ENCODE results near the gene NMNAT3.

The NMNAT3 gene

GRCh38 chr3:139540651-139541531 is 136.9 kb downstream of the NMNAT3 start:
- peak; percentile 7 to 52 (median 14) for DNase-seq

DNA sequence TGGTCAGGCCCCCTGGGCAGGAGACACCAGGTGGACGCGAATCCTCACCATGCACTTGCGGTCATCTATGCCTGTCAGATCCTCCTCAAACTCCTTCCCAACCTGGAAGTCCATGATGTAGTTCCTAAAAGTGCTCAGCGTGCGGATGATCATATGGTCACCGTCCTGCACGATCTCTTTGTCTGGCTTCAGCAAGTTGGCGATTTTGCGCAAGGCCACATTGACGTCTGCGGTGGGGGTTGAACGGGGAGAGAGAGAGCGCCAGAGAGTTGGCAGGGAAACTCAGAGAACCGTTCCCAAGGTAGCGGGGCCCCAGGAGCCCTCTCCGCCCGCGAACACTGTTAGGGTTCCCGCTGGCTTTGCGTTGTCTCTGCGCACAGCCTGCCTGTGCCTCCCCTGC is 139.0 kb downstream of the NMNAT3 start:
- peak; percentile 53 to 74 (median 56) for DNase-seq

GRCh38 chr3:139537795-139538621 is 139.8 kb downstream of the NMNAT3 start:
- no peak for DNase-seq

DNA sequence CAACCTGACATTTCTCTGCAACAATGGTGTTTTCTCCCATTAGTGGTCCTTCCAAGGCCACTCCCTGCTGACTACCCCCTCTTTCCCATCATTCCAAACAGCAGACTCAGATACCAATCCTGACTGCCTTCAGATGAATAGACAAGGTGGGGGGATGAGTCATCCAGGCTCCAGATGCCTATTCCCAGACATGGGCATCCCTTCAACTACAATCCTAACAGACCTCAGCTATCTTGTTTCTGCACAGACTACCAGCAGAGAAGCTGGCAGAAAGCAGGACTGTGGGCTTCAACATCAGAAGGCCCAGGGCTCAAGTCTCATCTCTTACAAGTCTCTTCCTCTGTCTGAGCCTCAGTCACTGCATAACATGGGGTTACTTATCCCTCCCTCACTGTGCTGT is 140.4 kb downstream of the NMNAT3 start:
- DNase-seq: no peak

- no peak for DNase-seq
Observed at GRCh38 chr3:139534992-139535879, 142.5 kb downstream of the NMNAT3 start.

DNA sequence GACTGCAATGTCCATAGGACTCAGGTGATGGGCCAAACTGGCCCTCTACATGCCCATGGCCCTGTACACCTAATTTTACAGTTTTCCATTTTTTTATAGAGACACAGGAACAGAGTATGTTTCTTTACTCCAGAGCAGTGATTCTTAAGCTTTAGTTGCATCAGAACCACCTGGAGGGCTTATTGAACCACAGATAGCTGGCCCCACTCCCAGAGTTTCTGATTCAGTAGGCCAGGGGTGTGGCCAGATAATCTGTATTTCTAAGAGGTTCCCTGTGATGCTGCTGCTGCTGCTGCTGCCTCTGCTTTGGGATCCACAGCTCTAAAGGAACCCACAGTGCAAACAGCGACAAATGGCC is 143.3 kb downstream of the NMNAT3 start:
- DNase-seq: no peak

- no peak for DNase-seq
Observed at GRCh38 chr3:139533781-139534454, 143.9 kb downstream of the NMNAT3 start.

GRCh38 chr3:139532976-139533375 is 144.8 kb downstream of the NMNAT3 start:
- no peak for DNase-seq

GRCh38 chr3:139530717-139531116 is 147.1 kb downstream of the NMNAT3 start:
- no peak for DNase-seq

DNA sequence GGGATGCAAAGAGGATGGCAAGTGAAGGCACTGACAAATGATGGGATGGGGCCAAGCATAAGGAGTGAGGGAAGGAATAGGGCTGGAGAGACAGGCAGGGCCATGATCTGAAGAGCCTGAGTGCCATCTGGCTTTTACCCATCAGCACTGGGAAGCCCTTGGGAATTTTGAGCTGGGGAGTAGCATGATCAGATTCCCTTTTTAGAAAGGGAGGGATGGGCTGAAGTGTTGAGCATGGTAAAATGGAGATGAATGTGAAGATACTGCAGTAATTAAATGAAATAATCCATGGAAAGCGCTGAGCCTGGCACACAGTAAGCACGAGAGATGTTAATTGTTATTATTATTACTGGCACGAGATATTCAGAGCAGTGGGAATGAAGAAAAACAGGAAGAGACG is 148.1 kb downstream of the NMNAT3 start:
- no peak for DNase-seq

GRCh38 chr3:139528924-139529323 is 148.8 kb downstream of the NMNAT3 start:
- DNase-seq: no peak

- DNase-seq: no peak
Observed at GRCh38 chr3:139528281-139528680, 149.5 kb downstream of the NMNAT3 start.

DNA sequence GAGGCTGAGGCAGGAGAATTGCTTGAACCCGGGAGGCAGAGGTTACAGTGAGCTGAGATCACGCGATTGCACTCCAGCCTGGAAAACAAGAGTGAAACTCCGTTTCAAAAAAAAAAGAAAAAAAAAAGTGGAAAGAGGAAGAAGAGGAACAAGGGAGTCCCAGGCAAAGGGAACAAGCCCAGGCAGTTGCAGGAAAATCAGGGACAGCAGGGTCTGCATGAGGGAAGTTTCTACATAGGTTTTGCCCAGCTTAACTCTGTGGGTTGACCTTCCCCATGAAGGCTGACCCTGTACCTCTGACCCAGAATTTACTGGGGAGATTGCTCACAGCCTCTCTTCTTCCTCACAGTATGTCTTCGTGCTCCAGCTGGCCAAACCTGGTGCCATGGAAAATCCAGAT is 150.5 kb downstream of the NMNAT3 start:
- DNase-seq: peak; percentile 16 to 56 (median 48)

GRCh38 chr3:139526146-139526545 is 151.6 kb downstream of the NMNAT3 start:
- no peak for DNase-seq

DNA sequence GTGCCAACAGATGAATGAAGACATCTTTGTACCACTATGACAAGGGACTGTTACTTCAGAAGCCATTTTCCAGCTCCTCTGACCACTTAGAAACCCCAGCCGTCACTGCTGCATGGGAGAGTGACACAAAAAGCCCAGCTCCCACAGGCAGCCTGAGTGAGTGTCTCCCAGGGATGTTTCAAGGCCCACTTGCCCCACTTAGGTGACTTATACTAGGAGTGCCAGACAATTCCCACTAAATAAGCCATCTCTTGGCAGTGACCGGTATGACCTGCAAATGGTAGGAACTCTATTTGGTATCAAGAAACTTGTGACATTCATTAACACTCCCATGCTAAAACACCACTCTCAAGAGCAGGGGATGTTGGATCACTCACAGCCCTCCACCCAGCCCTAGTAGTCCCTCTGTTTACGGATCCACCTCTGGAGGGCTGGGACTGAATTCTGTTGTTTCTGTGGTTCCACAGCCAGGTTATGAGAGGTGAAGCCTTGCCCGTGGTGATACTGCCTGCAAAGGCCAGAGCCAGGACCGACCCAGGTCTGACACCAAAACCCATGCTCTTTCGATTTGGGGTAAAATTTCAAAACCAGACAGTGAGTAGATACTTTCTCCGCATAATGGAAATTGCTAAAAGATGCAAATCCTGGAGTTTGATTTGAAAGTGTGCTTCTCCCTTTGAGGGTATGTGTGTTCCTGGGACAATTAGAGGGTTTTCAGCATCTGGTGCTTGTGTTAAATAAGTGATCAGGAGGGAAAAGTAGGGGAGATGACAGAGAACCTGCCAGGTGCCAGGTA is 152.7 kb downstream of the NMNAT3 start:
- DNase-seq: no peak

- no peak for DNase-seq
Observed at GRCh38 chr3:139523718-139524117, 154.1 kb downstream of the NMNAT3 start.

DNA sequence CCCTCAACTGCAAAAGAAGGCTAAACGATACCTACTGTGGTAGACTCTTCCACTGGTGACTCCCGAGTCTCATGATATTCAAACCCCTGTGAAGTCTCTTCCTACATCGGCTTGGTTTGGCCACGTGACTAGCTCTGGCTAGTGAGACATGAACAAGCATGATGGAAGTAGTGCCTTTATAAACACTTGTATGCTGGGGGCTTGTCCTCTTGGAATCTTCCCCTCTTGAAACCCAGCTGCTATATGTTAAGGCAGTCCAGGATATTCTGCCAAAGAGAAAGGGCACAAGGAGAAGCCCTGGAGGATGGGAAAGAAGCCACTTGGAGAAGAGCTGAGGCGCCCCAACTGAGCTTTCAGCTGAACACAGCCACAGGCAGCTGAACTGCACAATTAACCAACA is 154.6 kb downstream of the NMNAT3 start:
- DNase-seq: no peak

- DNase-seq: no peak
Observed at GRCh38 chr3:139522421-139522820, 155.4 kb downstream of the NMNAT3 start.

GRCh38 chr3:139521816-139522215 is 156.0 kb downstream of the NMNAT3 start:
- DNase-seq: no peak

DNA sequence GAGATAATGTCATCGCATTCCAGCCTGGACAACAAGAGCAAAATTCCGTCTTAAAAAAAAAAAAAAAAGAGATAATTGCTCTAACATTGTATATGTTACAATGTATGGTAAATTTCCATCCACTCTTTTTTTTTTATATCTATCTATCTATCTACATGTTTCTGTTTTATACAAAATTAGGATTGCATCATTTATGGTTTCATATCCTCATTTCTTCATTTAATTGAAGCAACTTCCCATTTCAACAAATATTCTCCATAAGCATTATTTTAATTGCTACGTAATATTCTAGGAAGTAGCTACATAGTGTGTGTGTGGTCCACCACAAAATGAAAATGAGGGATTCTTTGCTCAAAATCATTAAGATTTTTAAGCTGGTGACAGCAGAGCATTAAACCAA is 156.6 kb downstream of the NMNAT3 start:
- peak in 2 of 4 experiments; percentile 85 to 86 for DNase-seq
